Left lung (tissue), 10 donors: ENCODE measurements around the gene PRSS21. TPM values are rescaled to one million over a fixed set of nuclear protein-coding genes. Genes with fewer than 3 reads are reported as not detected.

Experiments used
- ATAC-seq: fragments of 200-7000 bp; cut with Tn5 transposase; one replicate; pipeline ENCODE4 v1.9.1; 2020; ENCODE audit warnings: moderate library complexity
- DNase-seq, 4 donors: peaks; one replicate each; pipeline ENCODE4 v3.0.0-alpha.2; 2013 to 2020
- H3K27ac ChIP-seq, 2 donors: fragments of 200-600 bp; sonication (generic) in 1 of 2; one replicate each; pipeline versions ENCODE4 v1.5.0 to v1.8.0; 2020 to 2021
- H3K27me3 ChIP-seq, 2 donors: fragments of 200-600 bp; sonication (generic) in 1 of 2; one replicate each; pipeline versions ENCODE4 v1.5.0 to v1.8.0; 2020 to 2021
- H3K36me3 ChIP-seq, 2 donors: fragments of 200-600 bp; sonication (generic) in 1 of 2; one replicate each; pipeline versions ENCODE4 v1.5.0 to v1.8.0; 2020 to 2021
- H3K4me1 ChIP-seq, 2 donors: fragments of 200-600 bp; one replicate each; pipeline ENCODE4 v1.8.0; 2021
- H3K4me3 ChIP-seq, 2 donors: fragments of 200-600 bp; sonication (generic) in 1 of 2; one replicate each; pipeline versions ENCODE4 v1.5.0 to v1.8.0; 2020 to 2021; ENCODE audit warnings: mild to moderate bottlenecking in 1 of 2
- H3K9me3 ChIP-seq, 2 donors: fragments of 200-600 bp; sonication (generic) in 1 of 2; one replicate each; pipeline versions ENCODE4 v1.5.0 to v1.8.0; 2020 to 2021
- CTCF ChIP-seq, 2 donors: fragments of 200-600 bp; sonication (generic) in 1 of 2; IDR thresholded peaks; one replicate each; pipeline versions ENCODE4 v1.5.0 to v1.8.0; 2021; ENCODE audit warnings: antibody characterized with exemption in 2 of 2
- intact Hi-C, 2 donors: fragments of 100-400 bp; cut with DNase I; formaldehyde crosslinking; loops; one replicate each; pipeline versions ENCODE4 v1.11.2 to v1.14.2; 2022
- polyA plus RNA-seq, 6 donors: library from polyadenylated mRNA; unstranded; fragments of 120-200 nt; gene quantifications; one replicate each; pipeline ENCODE4 v1.2.1, GENCODE V29; 2013; ENCODE audit not compliant: insufficient read length in 6 of 6
- total RNA-seq, 2 donors: library from RNA; stranded (reverse); fragmentation: NEBNext Ultra II Directional; extraction: Animal tissue kit (Norgen Biotek cat#: 25700); gene quantifications; one replicate each; pipeline ENCODE4 v1.2.1, GENCODE V29; 2021
- donor health status: DM: no; HTN: yes; CAD: no.
- donor health status: DM: no; HTN: no; CAD: no.

Gene PRSS21
- total and polyA plus RNA-seq, 8 donors, result 0.25 to 2.5 (median 0.33) TPM; not detected in 2

- no peaks in the 10 kb centered on the region for H3K36me3 ChIP-seq
- TF ChIP-seq CTCF (IDR thresholded peaks at IDR 0.05), result no peak
- peaks cover 0 to 19% of the 10 kb centered on the region in 2 donors for H3K27me3 ChIP-seq
- ATAC-seq (peak; percentile 47), DNase-seq (peak in 1 of 4 donors; percentile 29)
- intact Hi-C loops, result no loop called here
- H3K27ac ChIP-seq, result peak overlapping the region in 1 of 2 donors; percentile 36
- no peak overlapping the region for H3K4me3 ChIP-seq
- peaks cover 0 to 13% of the 10 kb centered on the region in 2 donors for H3K9me3 ChIP-seq
- H3K4me1 ChIP-seq, result peaks cover 0 to 1% of the 10 kb centered on the region in 2 donors
Measured at GRCh38 chr16:2799205-2799858, 17.7 kb upstream of the PRSS21 start.

DNA sequence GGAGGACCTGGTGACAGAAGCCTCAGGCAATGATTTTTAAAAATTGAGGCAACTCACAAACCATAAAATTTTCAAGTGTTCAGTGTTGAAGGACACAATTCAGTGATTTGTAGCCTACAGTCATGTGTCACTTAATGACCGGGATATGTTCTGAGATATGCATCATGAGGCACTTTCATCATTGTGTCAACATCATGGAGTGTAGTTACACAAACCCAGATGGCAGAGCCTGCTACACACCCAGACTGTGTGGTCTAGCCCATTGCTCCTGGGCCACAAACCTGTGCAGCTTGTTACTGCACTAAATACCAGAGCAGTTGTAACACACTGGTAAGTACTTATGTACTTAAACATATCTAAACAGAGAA, 17.2 kb upstream of the PRSS21 start:
- intact Hi-C loops, result no loop called here
- Histone ChIP-seq H3K9me3 (peaks cover 0 to 16% of the 10 kb centered on the region in 2 donors), H3K36me3 (no peaks in the 10 kb centered on the region), H3K27me3 (peaks cover 0 to 19% of the 10 kb centered on the region in 2 donors), H3K4me1 (no peaks in the 10 kb centered on the region), H3K4me3 (no peak overlapping the region), H3K27ac (peak overlapping the region in 1 of 2 donors; percentile 36)
- no peak for TF ChIP-seq CTCF (IDR thresholded peaks at IDR 0.05)
- ATAC-seq, result peak; percentile 96
- peak in 3 of 4 donors; percentile 24 to 70 (median 48) for DNase-seq

DNA sequence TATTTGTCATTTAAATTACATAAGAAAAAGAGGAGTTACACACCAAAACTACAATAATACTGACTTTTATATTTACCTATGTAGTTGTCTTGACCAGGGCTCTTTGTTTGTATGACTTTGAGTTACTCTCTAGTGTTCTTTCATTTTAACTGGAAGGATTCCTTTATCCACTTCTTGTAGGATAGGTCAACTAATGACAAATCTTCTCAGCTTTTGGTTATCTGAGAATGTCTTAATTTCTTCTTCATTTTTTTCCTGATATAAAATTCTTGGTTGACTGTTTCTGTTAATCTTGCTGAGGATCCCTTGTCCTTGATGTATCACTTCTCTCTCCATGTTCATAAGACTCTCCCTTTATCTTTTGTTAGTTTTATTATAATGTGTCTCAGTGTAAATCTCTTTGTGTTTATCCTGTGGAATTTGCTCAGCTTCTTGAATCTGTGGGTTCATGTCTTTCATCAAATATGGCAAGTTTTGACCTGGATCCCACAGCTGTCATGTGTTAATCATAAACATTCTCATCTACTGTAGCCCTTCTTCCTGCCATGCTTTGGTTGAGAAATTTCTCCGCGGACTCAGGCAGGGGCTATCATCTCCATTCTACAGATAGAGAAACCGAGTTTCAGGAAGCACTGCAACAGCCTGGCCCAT, 13.4 kb upstream of the PRSS21 start:
- intact Hi-C loops, result no loop called here
- no peak for TF ChIP-seq CTCF (IDR thresholded peaks at IDR 0.05)
- no peak overlapping the region for H3K27ac ChIP-seq
- no peaks in the 10 kb centered on the region for H3K36me3 ChIP-seq
- H3K4me1 ChIP-seq, result no peaks in the 10 kb centered on the region
- DNase-seq (no peak), ATAC-seq (no peak)
- peaks cover 0 to 22% of the 10 kb centered on the region in 2 donors for H3K27me3 ChIP-seq
- peaks cover 0 to 16% of the 10 kb centered on the region in 2 donors for H3K9me3 ChIP-seq
- no peak overlapping the region for H3K4me3 ChIP-seq

GRCh38 chr16:2804728-2805127, 12.3 kb upstream of the PRSS21 start:
- no peak overlapping the region for H3K4me3 ChIP-seq
- H3K27me3 ChIP-seq, result peaks cover 0 to 12% of the 10 kb centered on the region in 2 donors
- no peaks in the 10 kb centered on the region for H3K4me1 ChIP-seq
- H3K36me3 ChIP-seq, result no peaks in the 10 kb centered on the region
- no peak for TF ChIP-seq CTCF (IDR thresholded peaks at IDR 0.05)
- DNase-seq, result peak in 1 of 4 donors; percentile 17
- no peak for ATAC-seq
- peaks cover 0 to 16% of the 10 kb centered on the region in 2 donors for H3K9me3 ChIP-seq
- no peak overlapping the region for H3K27ac ChIP-seq
- intact Hi-C loops, result no loop called here

GRCh38 chr16:2806286-2806685, 10.8 kb upstream of the PRSS21 start:
- no peaks in the 10 kb centered on the region for H3K4me1 ChIP-seq
- no peak overlapping the region for H3K4me3 ChIP-seq
- H3K9me3 ChIP-seq, result peaks cover 0 to 16% of the 10 kb centered on the region in 2 donors
- ATAC-seq (no peak), DNase-seq (no peak)
- TF ChIP-seq CTCF (IDR thresholded peaks at IDR 0.05), result no peak
- H3K27ac ChIP-seq, result no peak overlapping the region
- peaks cover 0 to 17% of the 10 kb centered on the region in 2 donors for H3K27me3 ChIP-seq
- intact Hi-C loops, result no loop called here
- H3K36me3 ChIP-seq, result no peaks in the 10 kb centered on the region
